Common myeloid progenitor, CD34-positive (primary cell): ENCODE measurements around the gene PRSS21.

Experiments used
- CTCF ChIA-PET: fragments of 350-600 bp; sonication (Branson Sonifier 250); formaldehyde crosslinking; loops from one replicate; lab custom pipeline; 2021; ENCODE audit warnings: antibody characterized with exemption; lab: Charles Lee
- POLR2A ChIA-PET: fragments of 350-600 bp; sonication (Branson Sonifier 250); formaldehyde crosslinking; loops from one replicate; lab custom pipeline; 2021; ENCODE audit warnings: antibody characterized with exemption; lab: Charles Lee
- DNase-seq, 3 donors: peaks; one replicate each; pipeline versions ENCODE4 v3.0.0 to v3.0.0-alpha.2; 2013
- H3K27ac ChIP-seq, 2 experiments: 1 replicate in 1 of 2; 2 replicates in 1 of 2; pipeline ENCODE4 v1.7.0; 2013; ENCODE audit warnings: inconsistent platforms in 2 of 2, low read length in 2 of 2, mild to moderate bottlenecking in 2 of 2, low read depth in 1 of 2, moderate library complexity in 1 of 2; ENCODE audit not compliant: severe bottlenecking in 2 of 2, insufficient read depth in 1 of 2, poor library complexity in 1 of 2
- H3K27me3 ChIP-seq, 5 experiments: replicated peaks in 2 of 5; 1 replicate in 3 of 5; 2 replicates in 2 of 5; pipeline versions ENCODE4 v1.6.1 to v1.7.0; 2013; ENCODE audit warnings: low read length in 4 of 5, mild to moderate bottlenecking in 2 of 5, moderate library complexity in 2 of 5, inconsistent platforms in 1 of 5; ENCODE audit not compliant: insufficient read depth in 5 of 5, control insufficient read depth in 4 of 5
- H3K36me3 ChIP-seq, 4 experiments: 1 replicate in 2 of 4; 2 replicates in 2 of 4; pipeline versions ENCODE4 v1.6.1 to v1.7.0; 2013; ENCODE audit warnings: low read length in 3 of 4, control low read depth in 1 of 4, mild to moderate bottlenecking in 1 of 4; ENCODE audit not compliant: control insufficient read depth in 4 of 4, insufficient read depth in 4 of 4
- H3K4me1 ChIP-seq, 4 experiments: 1 replicate in 3 of 4; 2 replicates in 1 of 4; pipeline versions ENCODE4 v1.6.1 to v1.7.1; 2013; ENCODE audit warnings: low read length in 3 of 4, mild to moderate bottlenecking in 3 of 4, control low read depth in 1 of 4, inconsistent platforms in 1 of 4, moderate library complexity in 1 of 4; ENCODE audit not compliant: control insufficient read depth in 4 of 4, insufficient read depth in 4 of 4; ENCODE audit errors: control extremely low read depth in 1 of 4
- H3K4me3 ChIP-seq, 7 experiments: 1 replicate in 4 of 7; 2 replicates in 3 of 7; pipeline versions ENCODE4 v1.5.1 to v1.7.0; 2013; ENCODE audit warnings: mild to moderate bottlenecking in 7 of 7, low read length in 6 of 7, moderate library complexity in 6 of 7, inconsistent platforms in 2 of 7, low read depth in 2 of 7, control low read depth in 1 of 7; ENCODE audit not compliant: insufficient read depth in 4 of 7, control insufficient read depth in 1 of 7; ENCODE audit errors: extremely low read depth in 1 of 7
- H3K9me3 ChIP-seq, 5 experiments: 1 replicate in 4 of 5; 2 replicates in 1 of 5; pipeline versions ENCODE4 v1.6.1 to v1.7.1; 2013; ENCODE audit warnings: low read length in 4 of 5, mild to moderate bottlenecking in 2 of 5, inconsistent platforms in 1 of 5, low read depth in 1 of 5, moderate library complexity in 1 of 5; ENCODE audit not compliant: control insufficient read depth in 4 of 5, insufficient read depth in 2 of 5; ENCODE audit errors: control extremely low read depth in 1 of 5
- WGBS: methylation state at CpG from one replicate; pipeline ENCODE4 v1.1.5; 2013; ENCODE audit not compliant: insufficient coverage; 5-methylcytosine and 5-hydroxymethylcytosine counted together

PRSS21 gene

GRCh38 chr16:2806286-2806685, 10.8 kb upstream of the PRSS21 start:
- peaks cover 0 to 24% (median 15%) of the 10 kb centered on the region in 5 experiments for H3K9me3 ChIP-seq
- H3K4me3 ChIP-seq = no peak overlapping the region
- peaks cover 0 to 7% (median 4%) of the 10 kb centered on the region in 5 experiments for H3K27me3 ChIP-seq
- no peak for DNase-seq
- H3K36me3 ChIP-seq = no peaks in the 10 kb centered on the region
- H3K4me1 ChIP-seq = no peaks in the 10 kb centered on the region
- WGBS = 89% methylated on average over 3 of the region's 5 CpGs
- ChIA-PET POLR2A (no interaction called here), CTCF (no interaction called here)
- H3K27ac ChIP-seq = no peak overlapping the region

GRCh38 chr16:2808181-2808580, 8.9 kb upstream of the PRSS21 start:
- Histone ChIP-seq H3K4me1 (no peaks in the 10 kb centered on the region), H3K27me3 (peaks cover 0 to 7% (median 4%) of the 10 kb centered on the region in 5 experiments), H3K36me3 (no peaks in the 10 kb centered on the region), H3K27ac (no peak overlapping the region), H3K9me3 (peaks cover 0 to 24% (median 15%) of the 10 kb centered on the region in 5 experiments), H3K4me3 (no peak overlapping the region)
- ChIA-PET CTCF (interaction anchor here (1.4 kb wide), 1 partner anchor 48 kb away, joined by 3 read pairs; no protein-coding TSS in a partner anchor), POLR2A (no interaction called here)
- DNase-seq = no peak
- 73% methylated on average over 3 of the region's 7 CpGs for WGBS

DNA sequence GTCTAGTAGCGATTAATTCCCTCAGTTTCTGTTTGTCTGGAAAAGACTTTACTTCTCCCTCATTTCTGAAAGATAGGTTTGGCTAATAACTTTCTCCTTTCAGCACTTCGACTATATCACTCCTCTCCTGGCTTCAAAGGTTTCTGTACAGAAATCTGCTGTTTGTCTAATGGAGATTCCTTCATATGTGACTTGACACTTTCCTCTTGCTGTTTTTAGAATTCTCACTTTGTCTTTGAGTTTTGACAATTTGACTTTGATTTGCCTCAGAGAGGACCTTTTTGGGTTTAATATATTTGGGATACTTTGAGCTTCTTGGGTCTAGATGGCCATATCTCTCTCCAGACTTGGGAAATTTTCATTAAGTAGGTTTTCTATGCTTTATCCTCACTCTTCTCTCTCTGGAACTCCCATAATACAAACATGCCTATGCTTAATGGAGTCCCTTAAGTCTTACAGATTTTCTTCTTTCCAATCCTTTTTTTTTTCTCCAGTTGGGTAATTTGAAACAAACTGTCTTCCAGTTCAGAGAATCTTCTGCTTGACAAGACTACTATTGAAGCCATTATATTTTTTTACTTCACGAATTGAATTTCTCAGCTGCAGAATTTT, 7.8 kb upstream of the PRSS21 start:
- peaks cover 0 to 14% (median 7%) of the 10 kb centered on the region in 5 experiments for H3K9me3 ChIP-seq
- CTCF ChIA-PET = no interaction called here

GRCh38 chr16:2810651-2811050, 6.4 kb upstream of the PRSS21 start:
- ChIA-PET POLR2A (no interaction called here), CTCF (interaction anchor here (1.2 kb wide), 1 partner anchor 28 kb away, joined by 3 read pairs; no protein-coding TSS in a partner anchor)
- Histone ChIP-seq H3K27me3 (peaks cover 0 to 7% (median 4%) of the 10 kb centered on the region in 5 experiments), H3K36me3 (no peaks in the 10 kb centered on the region), H3K4me1 (no peaks in the 10 kb centered on the region), H3K9me3 (peaks cover 0 to 2% (median 0%) of the 10 kb centered on the region in 5 experiments), H3K4me3 (no peak overlapping the region), H3K27ac (no peak overlapping the region)
- WGBS = 98% methylated on average over 6 of the region's 6 CpGs
- DNase-seq = no peak

More for the DNA sequence above, 7.8 kb upstream of the PRSS21 start:
- no peak overlapping the region for H3K27ac ChIP-seq
- no peak overlapping the region for H3K4me3 ChIP-seq
- WGBS = no CpG with 5 or more reads among the region's 3 CpGs
- peaks cover 0 to 7% (median 4%) of the 10 kb centered on the region in 5 experiments for H3K27me3 ChIP-seq
- H3K36me3 ChIP-seq = no peaks in the 10 kb centered on the region
- DNase-seq = no peak
- H3K4me1 ChIP-seq = no peaks in the 10 kb centered on the region
- POLR2A ChIA-PET = no interaction called here

- 94% methylated on average over 11 of the region's 15 CpGs for WGBS
Measured at GRCh38 chr16:2811703-2812471, 5.2 kb upstream of the PRSS21 start.

DNA sequence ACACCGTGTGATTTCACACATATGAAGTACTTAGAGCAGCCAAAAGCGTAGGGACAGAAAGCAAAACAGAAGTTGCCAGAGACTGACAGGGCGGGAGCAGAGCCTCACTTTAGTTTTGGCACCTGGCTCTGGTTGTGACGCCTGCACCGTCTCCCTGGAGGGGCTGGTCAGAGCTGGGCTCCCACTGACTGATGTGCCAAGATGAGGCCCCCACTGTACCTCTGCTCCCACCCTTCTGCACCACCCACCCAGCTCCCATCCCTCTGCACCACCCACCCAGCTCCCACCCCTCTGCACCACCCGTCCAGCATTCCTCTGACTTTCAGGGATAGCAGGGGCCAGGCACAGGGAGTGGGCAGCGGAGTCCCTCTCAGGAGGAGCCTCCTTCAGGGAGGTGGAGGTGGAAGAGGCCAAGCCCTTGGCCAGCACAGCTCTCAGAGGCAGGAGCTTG, 3.2 kb upstream of the PRSS21 start:
- ChIA-PET POLR2A (no interaction called here), CTCF (interaction anchor here (0.7 kb wide), 1 partner anchor 25 kb away, joined by 3 read pairs; no protein-coding TSS in a partner anchor)
- Histone ChIP-seq H3K27ac (no peak overlapping the region), H3K4me1 (no peaks in the 10 kb centered on the region), H3K27me3 (peaks cover 0 to 5% (median 3%) of the 10 kb centered on the region in 5 experiments), H3K9me3 (no peaks in the 10 kb centered on the region), H3K4me3 (no peak overlapping the region), H3K36me3 (no peaks in the 10 kb centered on the region)
- 88% methylated on average over 5 of the region's 7 CpGs for WGBS
- no peak for DNase-seq

More at GRCh38 chr16:2811703-2812471, 5.2 kb upstream of the PRSS21 start:
- no peak overlapping the region for H3K27ac ChIP-seq
- no peaks in the 10 kb centered on the region for H3K36me3 ChIP-seq
- peaks cover 0 to 5% (median 3%) of the 10 kb centered on the region in 5 experiments for H3K27me3 ChIP-seq
- no peak overlapping the region for H3K4me3 ChIP-seq
- no peaks in the 10 kb centered on the region for H3K4me1 ChIP-seq
- DNase-seq = no peak
- POLR2A ChIA-PET = no interaction called here
- no peaks in the 10 kb centered on the region for H3K9me3 ChIP-seq
- CTCF ChIA-PET = interaction anchor here (1.2 kb wide), 1 partner anchor 115 kb away, joined by 3 read pairs; no protein-coding TSS in a partner anchor
